OCI-LY7 (cell line): Measurements from ENCODE around the gene GRID1. TPM values are rescaled to one million over a fixed set of nuclear protein-coding genes. Genes with fewer than 3 reads are reported as not detected.

ENCODE experiments used
- BruUV-seq: library from RNA; stranded (reverse); fragments of 400-500 nt; replicated peaks from 2 replicates; lab custom pipeline; 2021; lab: Mats Ljungman, UMichigan
- CTCF ChIA-PET: fragments of 300-600 bp; sonication (Branson Sonifier 250); formaldehyde crosslinking; loops from one replicate; lab custom pipeline; 2022; ENCODE audit warnings: antibody characterized with exemption; ENCODE audit not compliant: unreplicated experiment; lab: Charles Lee
- POLR2A ChIA-PET: fragments of 300-600 bp; sonication (Branson Sonifier 250); formaldehyde crosslinking; loops from one replicate; lab custom pipeline; 2022; ENCODE audit warnings: antibody characterized with exemption; lab: Charles Lee
- DNase-seq: peaks from one replicate; pipeline ENCODE4 v3.0.0-alpha.2; 2015; ENCODE audit warnings: low spot score
- H2AFZ ChIP-seq: fragments of 200-600 bp; sonication (generic), shearing (Covaris generic); 2 replicates; pipeline ENCODE4 v1.6.1; 2014; ENCODE audit warnings: mild to moderate bottlenecking, antibody characterized with exemption, low read length, moderate library complexity
- H3K27ac ChIP-seq: fragments of 200-600 bp; sonication (generic); 2 replicates; pipeline ENCODE4 v1.5.1; 2014; ENCODE audit warnings: mixed run types, low read depth, mild to moderate bottlenecking, moderate library complexity, low read length, inconsistent platforms; ENCODE audit not compliant: poor library complexity, severe bottlenecking
- H3K36me3 ChIP-seq: fragments of 200-600 bp; sonication (generic); 2 replicates; pipeline ENCODE4 v1.6.1; 2014; ENCODE audit warnings: mild to moderate bottlenecking, antibody characterized with exemption, low read length, moderate library complexity, mixed read lengths; ENCODE audit not compliant: insufficient read depth
- H3K4me1 ChIP-seq: fragments of 200-600 bp; sonication (generic); 2 replicates; pipeline ENCODE4 v1.5.1; 2014; ENCODE audit warnings: mild to moderate bottlenecking, low read length; ENCODE audit not compliant: insufficient read depth, poor library complexity, severe bottlenecking
- H3K4me2 ChIP-seq: fragments of 200-600 bp; sonication (generic); 2 replicates; pipeline ENCODE4 v1.6.1; 2014; ENCODE audit warnings: mild to moderate bottlenecking, low read length
- H3K4me3 ChIP-seq: fragments of 200-600 bp; sonication (generic); 2 replicates; pipeline ENCODE4 v1.5.1; 2014; ENCODE audit warnings: mild to moderate bottlenecking, low read depth, low read length; ENCODE audit not compliant: poor library complexity, severe bottlenecking
- H3K79me2 ChIP-seq: fragments of 200-600 bp; sonication (generic); 2 replicates; pipeline ENCODE4 v1.6.1; 2016; ENCODE audit warnings: low read depth, mild to moderate bottlenecking, low read length, moderate library complexity, mixed read lengths; ENCODE audit not compliant: insufficient read depth
- H3K9me2 ChIP-seq: fragments of 200-600 bp; sonication (generic); 2 replicates; pipeline ENCODE4 v1.6.1; 2016; ENCODE audit warnings: mild to moderate bottlenecking, low read length, mixed read lengths; ENCODE audit not compliant: insufficient read depth
- H3K9me3 ChIP-seq: fragments of 200-600 bp; sonication (generic); 2 replicates; pipeline ENCODE4 v1.6.1; 2014; ENCODE audit warnings: mild to moderate bottlenecking, mixed run types, low read length, mixed read lengths
- H4K20me1 ChIP-seq: fragments of 200-600 bp; sonication (generic); 2 replicates; pipeline ENCODE4 v1.6.1; 2014; ENCODE audit warnings: mild to moderate bottlenecking, antibody characterized with exemption, low read length, moderate library complexity, mixed read lengths; ENCODE audit not compliant: insufficient read depth
- CTCF ChIP-seq: fragments of 200-600 bp; sonication (generic); conservative IDR thresholded peaks from 2 replicates; pipeline ENCODE4 v1.5.1; 2014; ENCODE audit warnings: mild to moderate bottlenecking, antibody characterized with exemption, low read length, moderate library complexity, mixed read lengths
- EZH2phosphoT487 ChIP-seq: fragments of 200-600 bp; sonication (generic); IDR thresholded peaks from 2 replicates; pipeline ENCODE4 v1.6.1; 2018; ENCODE audit warnings: low read depth, borderline replicate concordance, mild to moderate bottlenecking, mixed run types, antibody characterized with exemption, low read length, moderate library complexity, mixed read lengths
- intact Hi-C: fragments of 100-400 bp; cut with micrococcal nuclease; formaldehyde crosslinking; loops from one replicate; pipeline ENCODE4 v1.10.0; 2022; ENCODE audit not compliant: unreplicated experiment
- total RNA-seq, 2 experiments: library from RNA; depleted of rRNA in 1 of 2; stranded (reverse); fragments of >200 nt in 1 of 2; shearing (Covaris generic) in 1 of 2; gene quantifications; 2 replicates each; pipeline ENCODE4 v1.2.3, GENCODE V29; 2014 to 2022

GRID1 gene
- total RNA-seq, 2 experiments from 2014 or later, result 1.6 to 3.7 TPM

GRCh38 chr10:86264481-86265231 lies 101.9 kb downstream of the GRID1 start:
- no peak overlapping the region for H3K4me2 ChIP-seq
- H3K79me2 ChIP-seq, result no peaks in the 10 kb centered on the region
- H3K4me1 ChIP-seq, result no peaks in the 10 kb centered on the region
- H3K27ac ChIP-seq, result no peak overlapping the region
- TF ChIP-seq EZH2phosphoT487 (no peak), CTCF (no peak)
- no peaks in the 10 kb centered on the region for H4K20me1 ChIP-seq
- no peaks in the 10 kb centered on the region for H3K36me3 ChIP-seq
- BruUV-seq, result no TSS peak
- H2AFZ ChIP-seq, result no peak overlapping the region
- ChIA-PET CTCF (no interaction called here), POLR2A (interaction anchor here (1.0 kb wide), 1 partner anchor 13 kb away, joined by 3 read pairs; no protein-coding TSS in a partner anchor)
- H3K9me2 ChIP-seq, result no peaks in the 10 kb centered on the region
- no peaks in the 10 kb centered on the region for H3K9me3 ChIP-seq
- H3K4me3 ChIP-seq, result no peak overlapping the region
- no peak for DNase-seq
- intact Hi-C loops, result no loop called here

- Histone ChIP-seq H2AFZ (no peak overlapping the region), H3K9me2 (no peaks in the 10 kb centered on the region), H3K36me3 (no peaks in the 10 kb centered on the region), H4K20me1 (no peaks in the 10 kb centered on the region), H3K79me2 (no peaks in the 10 kb centered on the region), H3K4me1 (no peaks in the 10 kb centered on the region), H3K9me3 (no peaks in the 10 kb centered on the region), H3K27ac (no peak overlapping the region), H3K4me2 (no peak overlapping the region), H3K4me3 (no peak overlapping the region)
- ChIA-PET CTCF (no interaction called here), POLR2A (interaction anchor here (1.0 kb wide), 1 partner anchor 14 kb away, joined by 3 read pairs; no protein-coding TSS in a partner anchor)
- no TSS peak for BruUV-seq
- no peak for TF ChIP-seq EZH2phosphoT487
- TF ChIP-seq CTCF, result no peak
- no peak for DNase-seq
- intact Hi-C loops, result no loop called here
Measured at GRCh38 chr10:86263907-86264306, 102.7 kb downstream of the GRID1 start.

GRCh38 chr10:86263209-86263608 lies 103.4 kb downstream of the GRID1 start:
- Histone ChIP-seq H3K4me3 (no peak overlapping the region), H3K9me2 (no peaks in the 10 kb centered on the region), H3K27ac (no peak overlapping the region), H3K79me2 (no peaks in the 10 kb centered on the region), H3K4me2 (no peak overlapping the region), H2AFZ (no peak overlapping the region), H4K20me1 (no peaks in the 10 kb centered on the region), H3K36me3 (no peaks in the 10 kb centered on the region), H3K9me3 (no peaks in the 10 kb centered on the region), H3K4me1 (no peaks in the 10 kb centered on the region)
- TF ChIP-seq CTCF, result no peak
- no peak for TF ChIP-seq EZH2phosphoT487
- ChIA-PET CTCF (no interaction called here), POLR2A (no interaction called here)
- no peak for DNase-seq
- intact Hi-C loops, result no loop called here
- no TSS peak for BruUV-seq
